GM20000 (cell line): Measurements from ENCODE around the gene POLR3GL.
A peak's percentile ranks its signal among the peaks of the same experiment; 100 is the strongest.
"Not testable (repeated sequence)": the region's sequence is repeated elsewhere in the genome, so short reads cannot be mapped to it uniquely, and the experiment has no call there.

Experiments used
- DNase-seq: peaks from one replicate; pipeline ENCODE4 v3.0.0; 2012; ENCODE audit warnings: low spot score
- CTCF ChIP-seq: IDR thresholded peaks from 2 replicates; pipeline ENCODE4 v1.5.1; 2012; ENCODE audit warnings: mild to moderate bottlenecking, control low read depth; ENCODE audit errors: extremely low read depth, missing control alignments

The POLR3GL gene

GRCh38 chr1:145964328-145965118 lies at the start of gene POLR3GL, which contains the start of gene ANKRD34A:
Gene POLR3GL (plus strand): TSS chr1:145964690. CDS start chr1:145974866, 10,176 bp downstream.
Gene ANKRD34A (minus strand): TSS chr1:145964575. CDS start chr1:145961759, 2,816 bp downstream.
- no peak for TF ChIP-seq CTCF
- peak; percentile 93 for DNase-seq

- TF ChIP-seq CTCF = no peak
- no peak for DNase-seq
These were observed 47.7 kb upstream of the POLR3GL start for GRCh38 chr1:145916745-145917144.

- DNase-seq = no peak
These were observed 46.9 kb upstream of the POLR3GL start for GRCh38 chr1:145917595-145917994.

GRCh38 chr1:145918144-145918991 lies 46.1 kb upstream of the POLR3GL start, which contains the start of gene PEX11B:
Gene PEX11B (minus strand): TSS chr1:145918717. CDS start chr1:145918688, 29 bp downstream.
- peak; percentile 88 for DNase-seq
- TF ChIP-seq CTCF = no peak

More at GRCh38 chr1:145917595-145917994, 46.9 kb upstream of the POLR3GL start:
- no peak for TF ChIP-seq CTCF

- DNase-seq = peak; percentile 36
- TF ChIP-seq CTCF = no peak
These were observed 45.2 kb upstream of the POLR3GL start for GRCh38 chr1:145918992-145919939.

- not testable (repeated sequence) for DNase-seq
These were observed 44.2 kb upstream of the POLR3GL start for GRCh38 chr1:145920297-145920696.

- no peak for DNase-seq
- TF ChIP-seq CTCF = no peak
These were observed 42.2 kb upstream of the POLR3GL start for GRCh38 chr1:145922266-145922665.
